Cardiac fibroblast (primary cell): ENCODE measurements around the gene NDST1.

Experiments used
- DNase-seq, 2 donors: peaks; one replicate each; pipeline versions ENCODE4 v3.0.0 to v3.0.0-alpha.2; 2010; ENCODE audit warnings: low read depth in 2 of 2
- H3K4me3 ChIP-seq, 2 donors: replicated peaks in 1 of 2; 1 replicate in 1 of 2; 2 replicates in 1 of 2; pipeline ENCODE4 v1.5.1; 2011; ENCODE audit warnings: low read depth in 2 of 2, low read length in 2 of 2, mild to moderate bottlenecking in 2 of 2, moderate library complexity in 1 of 2
- TF ChIP-seq, protein P1 (sequence below): IDR thresholded peaks from one replicate; pipeline ENCODE4 v1.5.1; 2011; ENCODE audit warnings: low read depth, mild to moderate bottlenecking, low read length, inconsistent platforms

Gene NDST1

DNA sequence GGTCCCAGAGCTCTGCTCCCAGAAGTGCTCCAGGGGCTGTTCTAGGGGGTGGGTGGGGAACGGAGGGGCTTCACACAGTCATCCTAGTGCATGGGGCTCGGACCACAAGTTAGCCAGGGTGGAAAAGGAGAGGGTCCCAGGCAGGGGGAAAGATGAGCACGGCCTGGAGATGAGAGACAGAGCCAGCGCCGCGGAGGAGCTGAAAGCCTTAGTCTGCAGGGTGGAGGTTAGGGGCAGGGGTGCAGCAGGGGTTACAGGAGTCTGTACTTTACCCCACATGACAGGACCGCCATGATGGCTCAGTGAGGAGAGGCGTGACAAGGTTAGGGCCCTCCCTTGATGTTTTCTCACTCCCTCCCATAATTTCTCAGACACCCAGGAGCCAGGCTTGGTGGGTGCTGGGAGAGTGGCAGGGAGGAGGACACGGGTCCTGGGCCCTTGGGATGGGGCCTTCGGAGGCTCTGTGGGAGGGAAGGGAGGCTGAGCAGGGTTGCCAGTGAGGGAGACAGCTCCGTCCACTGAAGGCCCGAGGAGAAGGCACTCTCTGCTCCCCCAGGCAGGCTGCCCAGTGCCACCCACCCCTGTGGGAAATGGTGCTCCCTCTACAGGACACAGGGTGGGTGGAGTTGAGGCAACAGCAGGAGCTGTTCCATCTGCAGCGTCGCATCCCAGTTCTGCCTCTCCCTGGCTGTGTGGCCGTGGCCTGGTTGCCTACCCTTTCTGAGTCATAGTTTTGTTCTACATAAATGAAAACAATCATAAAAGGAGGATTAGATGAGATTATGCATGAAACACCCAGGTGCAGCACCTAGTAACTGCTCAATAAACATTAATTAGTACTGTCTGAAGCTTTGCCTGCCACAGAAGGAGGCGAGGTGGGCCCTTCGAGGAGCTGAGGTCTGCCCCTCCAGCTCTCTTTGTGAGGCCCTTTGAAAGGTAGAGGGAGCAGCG, 66.2 kb downstream of the NDST1 start:
- no peak overlapping the region for H3K4me3 ChIP-seq
- TF ChIP-seq, protein P1, sequence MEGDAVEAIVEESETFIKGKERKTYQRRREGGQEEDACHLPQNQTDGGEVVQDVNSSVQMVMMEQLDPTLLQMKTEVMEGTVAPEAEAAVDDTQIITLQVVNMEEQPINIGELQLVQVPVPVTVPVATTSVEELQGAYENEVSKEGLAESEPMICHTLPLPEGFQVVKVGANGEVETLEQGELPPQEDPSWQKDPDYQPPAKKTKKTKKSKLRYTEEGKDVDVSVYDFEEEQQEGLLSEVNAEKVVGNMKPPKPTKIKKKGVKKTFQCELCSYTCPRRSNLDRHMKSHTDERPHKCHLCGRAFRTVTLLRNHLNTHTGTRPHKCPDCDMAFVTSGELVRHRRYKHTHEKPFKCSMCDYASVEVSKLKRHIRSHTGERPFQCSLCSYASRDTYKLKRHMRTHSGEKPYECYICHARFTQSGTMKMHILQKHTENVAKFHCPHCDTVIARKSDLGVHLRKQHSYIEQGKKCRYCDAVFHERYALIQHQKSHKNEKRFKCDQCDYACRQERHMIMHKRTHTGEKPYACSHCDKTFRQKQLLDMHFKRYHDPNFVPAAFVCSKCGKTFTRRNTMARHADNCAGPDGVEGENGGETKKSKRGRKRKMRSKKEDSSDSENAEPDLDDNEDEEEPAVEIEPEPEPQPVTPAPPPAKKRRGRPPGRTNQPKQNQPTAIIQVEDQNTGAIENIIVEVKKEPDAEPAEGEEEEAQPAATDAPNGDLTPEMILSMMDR, result peak; percentile 10
- no peak for DNase-seq

DNA sequence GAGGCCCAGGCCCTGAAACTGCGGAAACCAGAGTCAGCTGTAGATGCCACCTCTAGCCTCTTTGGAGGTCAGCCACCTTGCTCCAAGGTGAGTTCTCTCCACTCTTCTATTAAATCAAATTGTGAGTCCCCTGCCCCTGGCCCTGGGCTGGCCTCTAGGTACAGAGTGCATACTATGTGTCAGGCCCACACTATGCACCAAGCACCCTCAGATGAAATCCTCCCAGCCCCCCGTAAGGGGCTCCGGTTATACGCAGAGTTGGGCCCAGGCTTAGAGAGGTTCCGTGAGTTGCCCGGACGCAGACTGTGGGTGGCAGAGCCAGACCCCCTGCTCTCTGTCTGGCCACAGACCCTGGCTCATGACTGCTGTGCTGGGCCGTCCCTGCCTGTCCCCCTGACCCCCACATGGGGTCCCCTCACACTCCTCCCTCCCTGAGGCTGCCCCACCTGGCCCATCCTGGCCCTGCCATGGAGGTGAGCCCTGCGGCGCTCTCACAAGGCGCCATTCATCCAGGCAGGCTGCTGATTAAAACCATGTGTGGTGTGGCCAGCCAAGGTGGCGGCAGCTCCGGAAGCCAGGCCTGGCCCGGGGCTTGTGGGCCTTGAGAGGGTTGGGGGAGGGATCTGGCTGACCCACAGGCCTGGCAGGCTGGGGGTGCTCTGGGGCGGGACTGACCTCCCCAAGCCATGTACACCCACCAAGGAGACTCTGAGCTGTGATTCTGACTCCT, 67.1 kb downstream of the NDST1 start:
- TF ChIP-seq, protein P1, result no peak
- DNase-seq, result no peak
- H3K4me3 ChIP-seq, result no peak overlapping the region

DNA sequence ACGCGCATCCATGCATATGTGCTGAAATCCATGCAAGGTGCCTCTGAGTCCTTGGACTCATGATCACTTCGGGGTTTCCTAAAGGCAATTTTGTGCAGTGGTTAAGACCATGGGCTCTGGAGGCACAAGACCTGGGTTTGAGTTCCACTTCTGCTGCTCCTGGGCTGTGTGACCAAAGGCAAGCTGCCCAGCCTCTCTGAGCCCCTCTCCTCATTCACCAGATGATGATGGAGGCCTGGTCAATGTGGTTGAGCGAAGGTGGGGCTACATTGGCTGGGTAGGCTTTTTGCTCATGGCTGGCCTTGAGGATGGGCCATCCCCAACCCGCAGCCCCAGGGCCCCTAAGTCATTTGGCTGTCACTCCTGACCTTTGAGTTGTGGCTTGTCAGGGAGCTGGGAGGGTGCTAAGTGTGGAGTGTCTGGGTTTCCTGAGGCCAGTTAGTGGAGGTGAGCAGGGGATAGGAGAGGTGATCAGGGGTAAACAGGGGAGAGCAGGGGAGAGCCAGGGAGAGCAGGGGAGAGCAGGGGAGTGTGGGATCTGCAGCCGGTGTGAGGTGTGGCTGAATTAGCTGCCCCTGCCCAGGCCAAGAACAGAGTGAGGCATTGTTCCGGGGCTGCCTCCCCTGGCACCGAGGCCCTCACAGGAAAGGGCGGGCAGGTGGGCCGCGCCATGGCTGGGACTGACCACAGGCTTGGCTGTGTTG, 68.0 kb downstream of the NDST1 start:
- no peak overlapping the region for H3K4me3 ChIP-seq
- DNase-seq, result no peak
- TF ChIP-seq, protein P1, result no peak

DNA sequence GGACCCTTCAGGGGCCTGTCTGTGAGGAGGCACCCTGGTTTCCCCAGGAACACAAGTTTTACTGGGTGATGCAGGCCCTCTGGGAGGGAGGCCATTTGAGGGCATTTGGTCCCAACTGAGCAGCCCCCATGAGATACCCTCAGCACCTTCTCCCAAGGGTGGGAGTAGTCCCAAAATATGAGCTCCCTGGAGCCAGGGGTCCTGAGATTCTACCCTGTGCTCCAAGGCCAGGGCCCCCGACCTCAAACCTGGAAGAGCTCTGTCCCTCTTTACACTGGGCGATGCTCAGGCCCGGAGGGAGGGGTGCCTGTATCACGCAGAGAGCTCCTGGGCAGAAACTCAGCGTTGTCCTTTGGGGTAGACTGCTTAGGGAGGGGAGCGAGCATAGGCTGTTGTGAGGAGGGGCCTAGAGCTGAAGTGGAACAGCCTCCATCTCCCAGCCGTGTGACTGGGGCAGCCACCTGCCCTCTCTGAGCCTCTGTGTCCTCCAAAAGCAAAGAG, 68.6 kb downstream of the NDST1 start:
- TF ChIP-seq, protein P1, result no peak
- no peak for DNase-seq
- no peak overlapping the region for H3K4me3 ChIP-seq

DNA sequence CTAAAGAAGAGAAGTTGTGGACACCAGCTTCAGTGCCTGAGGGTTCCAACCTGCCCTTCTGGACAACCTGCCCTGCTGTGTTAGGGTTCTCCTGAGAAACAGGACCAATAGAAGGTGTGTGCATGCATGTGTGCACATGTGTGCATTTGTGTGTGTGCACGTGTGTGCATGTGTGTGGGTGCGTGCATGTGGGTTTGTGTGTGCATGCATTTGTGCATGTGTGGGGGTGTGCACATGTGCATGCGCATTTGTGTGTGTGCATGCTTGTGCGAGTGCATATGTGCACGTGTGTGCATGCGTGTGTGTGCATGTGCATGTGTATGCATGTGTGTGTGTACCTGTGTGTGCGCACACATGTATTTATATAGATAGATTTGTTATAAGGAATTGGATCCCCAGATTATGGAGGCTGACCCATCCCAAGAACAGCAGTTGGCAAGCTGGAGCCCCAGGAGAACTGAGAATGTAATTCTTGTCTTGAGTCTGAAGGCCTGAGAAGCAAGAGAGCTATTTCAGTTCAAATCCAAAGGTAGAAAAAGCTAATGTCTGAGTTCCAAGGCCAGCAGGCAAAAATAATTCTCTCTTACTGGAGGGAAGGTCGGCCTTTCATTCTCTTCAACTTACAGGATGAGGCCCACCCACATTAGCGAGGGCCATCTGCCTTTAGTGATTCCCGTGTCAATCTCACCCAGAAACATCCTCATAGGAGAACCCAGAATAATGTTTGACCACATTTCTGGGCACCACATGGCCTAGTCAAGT, 69.6 kb downstream of the NDST1 start:
- DNase-seq, result no peak
- no peak overlapping the region for H3K4me3 ChIP-seq
- TF ChIP-seq, protein P1, result no peak
